ENCODE results near the gene MAGI2. TPM values are rescaled to one million over a fixed set of nuclear protein-coding genes. Genes with fewer than 3 reads are reported as not detected.

The MAGI2 gene
- total and polyA plus RNA-seq, 2 of the 13 experiments (the other 11 are each of a cell fraction or from before 2014, with no cell fraction given), result 1.5 to 3.8 TPM

DNA sequence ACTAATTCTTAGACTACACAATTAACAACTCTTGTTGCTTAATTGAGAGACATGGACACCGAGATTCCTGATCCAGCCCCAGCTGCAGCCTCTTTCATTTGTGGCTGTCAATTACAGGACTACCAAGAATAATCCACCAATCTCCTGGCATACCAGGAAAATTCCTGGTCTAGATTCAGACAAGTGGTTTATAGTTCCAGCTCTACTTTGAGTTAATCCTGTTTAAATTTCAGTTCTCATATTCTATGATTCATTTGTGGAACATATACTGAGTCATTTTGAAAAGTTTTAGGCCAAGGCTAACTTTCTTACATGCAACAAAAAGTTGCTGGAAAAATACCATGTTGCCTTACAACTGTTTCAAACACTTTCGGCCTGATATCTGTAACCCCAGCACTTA lies 253.5 kb downstream of the MAGI2 start (continued):
- no peak for TF ChIP-seq ZNF704 (CRISPR knock-in tag; IDR thresholded peaks at IDR 0.05; ENCODE audit: borderline replicate concordance)
- no peak for TF ChIP-seq TCF12 (IDR thresholded peaks at IDR 0.05)
- no peak for TF ChIP-seq TCF12 (CRISPR knock-in tag; IDR thresholded peaks at IDR 0.05)
- no peak for TF ChIP-seq TARDBP (CRISPR knock-in tag; IDR thresholded peaks at IDR 0.05)

DNA sequence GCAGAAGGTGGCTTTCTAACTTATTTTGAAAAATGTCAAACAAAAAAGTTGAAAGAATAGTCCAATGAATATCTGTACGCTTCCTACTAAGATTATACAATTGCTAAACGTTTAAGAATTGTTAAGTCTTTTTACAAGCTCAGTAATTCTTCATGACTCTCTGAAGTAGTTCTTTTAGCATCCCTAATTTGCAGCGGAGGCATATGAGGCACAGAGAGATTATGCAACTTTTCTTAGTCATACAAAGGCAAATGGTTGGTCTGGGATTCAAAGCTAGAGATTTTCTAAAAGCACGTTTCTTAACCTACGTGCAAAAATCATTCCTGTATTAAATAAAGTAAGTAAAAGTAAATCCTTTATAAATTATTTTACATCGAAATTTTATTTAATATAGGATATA lies 254.2 kb downstream of the MAGI2 start:
- no peak for ATAC-seq
- H2AFZ ChIP-seq (ENCODE audit: low read length), result no peak overlapping the region
- H3K27ac ChIP-seq (ENCODE audit: extremely low read length, insufficient read depth, low read length), result no peak overlapping the region
- ChIA-PET CTCF (ENCODE audit: low intra/inter-chr PET ratio, low total read pairs) (no interaction called here), POLR2A (no interaction called here)
- no peaks in the 10 kb centered on the region for H3K79me2 ChIP-seq (ENCODE audit: insufficient read depth, low read length)
- intact Hi-C loops (cut with micrococcal nuclease; ENCODE audit: unreplicated experiment) (no loop called here), in situ Hi-C loops (cut with HindIII; ENCODE audit: extremely low pct_ligation_motif_present, low pct_unique_long_range_greater_than_20kb) (no loop called here)
- no peaks in the 10 kb centered on the region for H4K20me1 ChIP-seq (ENCODE audit: insufficient read depth, low read length)
- no peaks in the 10 kb centered on the region for H3K27me3 ChIP-seq (ENCODE audit: control insufficient read depth in 1 of 2, insufficient read depth in 2 of 2, low read length in 2 of 2)
- H3K9me3 ChIP-seq (ENCODE audit: low read length), result no peaks in the 10 kb centered on the region
- BruUV-seq (replicated peaks), result no TSS peak
- H3K4me3 ChIP-seq (replicated peaks in 1 of 3; ENCODE audit: insufficient read depth in 1 of 3, low read depth in 2 of 3, low read length in 3 of 3), result no peak overlapping the region
- TF ChIP-seq MIER2 (CRISPR knock-in tag; IDR thresholded peaks at IDR 0.05) (no peak), ZNF724P (CRISPR knock-in tag; IDR thresholded peaks at IDR 0.05; ENCODE audit: borderline replicate concordance) (no peak), MLX (CRISPR knock-in tag; IDR thresholded peaks at IDR 0.05) (no peak), NR0B2 (CRISPR knock-in tag; IDR thresholded peaks at IDR 0.05) (no peak), ZNF224 (CRISPR knock-in tag; IDR thresholded peaks at IDR 0.05) (no peak), MXD4 (CRISPR knock-in tag; IDR thresholded peaks at IDR 0.05) (no peak), SATB2 (CRISPR knock-in tag; IDR thresholded peaks at IDR 0.05) (no peak), GLI4 (CRISPR knock-in tag; IDR thresholded peaks at IDR 0.05; ENCODE audit: borderline replicate concordance) (no peak), ZNF567 (CRISPR knock-in tag; IDR thresholded peaks at IDR 0.05; ENCODE audit: borderline replicate concordance) (no peak), JDP2 (CRISPR knock-in tag; IDR thresholded peaks at IDR 0.05; ENCODE audit: borderline replicate concordance) (no peak)
- TF ChIP-seq, protein P1, sequence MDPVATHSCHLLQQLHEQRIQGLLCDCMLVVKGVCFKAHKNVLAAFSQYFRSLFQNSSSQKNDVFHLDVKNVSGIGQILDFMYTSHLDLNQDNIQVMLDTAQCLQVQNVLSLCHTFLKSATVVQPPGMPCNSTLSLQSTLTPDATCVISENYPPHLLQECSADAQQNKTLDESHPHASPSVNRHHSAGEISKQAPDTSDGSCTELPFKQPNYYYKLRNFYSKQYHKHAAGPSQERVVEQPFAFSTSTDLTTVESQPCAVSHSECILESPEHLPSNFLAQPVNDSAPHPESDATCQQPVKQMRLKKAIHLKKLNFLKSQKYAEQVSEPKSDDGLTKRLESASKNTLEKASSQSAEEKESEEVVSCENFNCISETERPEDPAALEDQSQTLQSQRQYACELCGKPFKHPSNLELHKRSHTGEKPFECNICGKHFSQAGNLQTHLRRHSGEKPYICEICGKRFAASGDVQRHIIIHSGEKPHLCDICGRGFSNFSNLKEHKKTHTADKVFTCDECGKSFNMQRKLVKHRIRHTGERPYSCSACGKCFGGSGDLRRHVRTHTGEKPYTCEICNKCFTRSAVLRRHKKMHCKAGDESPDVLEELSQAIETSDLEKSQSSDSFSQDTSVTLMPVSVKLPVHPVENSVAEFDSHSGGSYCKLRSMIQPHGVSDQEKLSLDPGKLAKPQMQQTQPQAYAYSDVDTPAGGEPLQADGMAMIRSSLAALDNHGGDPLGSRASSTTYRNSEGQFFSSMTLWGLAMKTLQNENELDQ (CRISPR knock-in tag; IDR thresholded peaks at IDR 0.05; ENCODE audit: borderline replicate concordance), result no peak
- DNase-seq (ENCODE audit: low spot score), result no peak
- H3K36me3 ChIP-seq (replicated peaks in 1 of 2; ENCODE audit: control insufficient read depth in 1 of 2, insufficient read depth in 2 of 2, low read length in 2 of 2), result no peaks in the 10 kb centered on the region
- 76% methylated on average over 6 of the region's 6 CpGs for WGBS (ENCODE audit: low lambda C conversion rate)
- no peak for FAIRE-seq
- no peaks in the 10 kb centered on the region for H3K4me1 ChIP-seq (ENCODE audit: insufficient read depth, low read length)
- H3K4me2 ChIP-seq (ENCODE audit: low read depth, low read length), result no peak overlapping the region
- no peak overlapping the region for H3K9ac ChIP-seq (ENCODE audit: insufficient read depth, low read depth, low read length)
